ENCODE results near the gene HOATZ. TPM values are rescaled to one million over a fixed set of nuclear protein-coding genes. Genes with fewer than 3 reads are reported as not detected.

HOATZ gene
- total RNA-seq, 1 donor from 2014 or later = not detected

DNA sequence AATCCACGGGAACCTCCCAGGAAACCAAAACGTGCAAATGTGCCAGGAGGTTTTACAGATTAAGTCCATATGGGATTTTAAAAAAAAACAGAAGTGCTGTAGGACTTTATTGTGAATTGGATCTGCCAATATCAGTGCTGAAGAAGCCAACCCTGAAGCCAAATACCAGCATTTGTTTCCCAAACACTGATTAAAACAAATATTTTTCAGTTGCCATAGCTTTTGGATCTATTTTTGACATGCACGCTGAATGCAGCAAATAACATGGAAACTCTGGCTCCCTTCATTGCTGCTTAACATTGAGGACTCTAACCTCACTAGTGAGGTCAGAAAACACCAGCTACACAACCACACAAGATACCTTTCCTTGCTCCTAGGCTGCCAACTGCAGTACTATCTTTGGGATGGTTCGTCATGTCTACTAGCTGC is 59.3 kb downstream of the HOATZ start:
- no peaks in the 10 kb centered on the region for H3K27me3 Mint-ChIP-seq (ENCODE audit: low read depth)
- peaks cover 11% of the 10 kb centered on the region for H3K4me1 Mint-ChIP-seq (ENCODE audit: low read depth)
- TF ChIP-seq, protein P1, sequence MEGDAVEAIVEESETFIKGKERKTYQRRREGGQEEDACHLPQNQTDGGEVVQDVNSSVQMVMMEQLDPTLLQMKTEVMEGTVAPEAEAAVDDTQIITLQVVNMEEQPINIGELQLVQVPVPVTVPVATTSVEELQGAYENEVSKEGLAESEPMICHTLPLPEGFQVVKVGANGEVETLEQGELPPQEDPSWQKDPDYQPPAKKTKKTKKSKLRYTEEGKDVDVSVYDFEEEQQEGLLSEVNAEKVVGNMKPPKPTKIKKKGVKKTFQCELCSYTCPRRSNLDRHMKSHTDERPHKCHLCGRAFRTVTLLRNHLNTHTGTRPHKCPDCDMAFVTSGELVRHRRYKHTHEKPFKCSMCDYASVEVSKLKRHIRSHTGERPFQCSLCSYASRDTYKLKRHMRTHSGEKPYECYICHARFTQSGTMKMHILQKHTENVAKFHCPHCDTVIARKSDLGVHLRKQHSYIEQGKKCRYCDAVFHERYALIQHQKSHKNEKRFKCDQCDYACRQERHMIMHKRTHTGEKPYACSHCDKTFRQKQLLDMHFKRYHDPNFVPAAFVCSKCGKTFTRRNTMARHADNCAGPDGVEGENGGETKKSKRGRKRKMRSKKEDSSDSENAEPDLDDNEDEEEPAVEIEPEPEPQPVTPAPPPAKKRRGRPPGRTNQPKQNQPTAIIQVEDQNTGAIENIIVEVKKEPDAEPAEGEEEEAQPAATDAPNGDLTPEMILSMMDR (IDR thresholded peaks at IDR 0.05) = no peak
- no peak overlapping the region for H3K27ac Mint-ChIP-seq (ENCODE audit: unreplicated experiment)
- no peak overlapping the region for H3K4me3 Mint-ChIP-seq (ENCODE audit: unreplicated experiment)
- no peaks in the 10 kb centered on the region for H3K36me3 Mint-ChIP-seq (ENCODE audit: low read depth)
- no peak for DNase-seq (ENCODE audit: low spot score)
- no peaks in the 10 kb centered on the region for H3K9me3 Mint-ChIP-seq (ENCODE audit: low read depth)

DNA sequence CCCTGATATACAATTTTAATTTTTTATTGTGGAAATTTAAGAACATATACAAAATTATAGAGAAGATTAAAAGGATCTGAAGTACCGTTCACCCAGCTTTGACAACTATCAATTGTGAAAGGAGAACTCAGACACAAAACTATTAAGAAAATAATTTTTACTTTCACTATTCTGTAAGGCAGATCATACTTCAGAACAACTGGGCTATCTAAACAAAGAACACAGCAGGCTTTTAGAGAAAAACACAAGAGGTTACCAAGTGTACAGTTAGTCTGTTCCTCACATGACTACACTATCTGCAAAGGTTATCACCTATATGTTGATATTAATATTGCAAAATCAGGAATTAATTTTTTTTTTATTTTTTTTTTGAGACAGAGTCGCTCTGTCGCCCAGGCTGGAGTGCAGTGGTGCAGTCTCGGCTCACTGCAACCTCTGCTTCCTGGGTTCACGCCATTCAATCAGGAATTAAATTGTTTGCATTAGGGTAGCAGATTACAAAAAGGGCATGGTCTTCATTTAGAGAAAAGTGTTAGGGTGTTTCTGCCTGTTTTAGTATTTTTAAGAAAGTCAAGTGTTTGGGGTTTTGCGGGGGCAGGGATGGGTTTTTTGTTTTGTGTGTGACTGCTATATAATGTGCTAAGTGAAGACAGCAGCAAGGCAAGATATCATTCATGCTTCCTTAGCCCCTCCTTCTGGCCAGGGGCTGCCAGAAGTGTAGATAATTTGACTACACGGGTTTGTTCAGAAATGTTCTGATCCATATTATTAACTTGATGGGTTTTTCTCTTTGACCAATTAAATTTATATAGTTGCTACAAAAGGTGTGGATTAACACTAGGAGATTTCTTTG is 60.0 kb downstream of the HOATZ start:
- Mint-ChIP-seq H3K4me3 (ENCODE audit: unreplicated experiment) (no peak overlapping the region), H3K4me1 (ENCODE audit: low read depth) (peaks cover 11% of the 10 kb centered on the region), H3K9me3 (ENCODE audit: low read depth) (no peaks in the 10 kb centered on the region), H3K27ac (ENCODE audit: unreplicated experiment) (no peak overlapping the region), H3K36me3 (ENCODE audit: low read depth) (no peaks in the 10 kb centered on the region), H3K27me3 (ENCODE audit: low read depth) (no peaks in the 10 kb centered on the region)
- DNase-seq (ENCODE audit: low spot score) = no peak
- TF ChIP-seq, protein P1 (IDR thresholded peaks at IDR 0.05) = peak; percentile 37

DNA sequence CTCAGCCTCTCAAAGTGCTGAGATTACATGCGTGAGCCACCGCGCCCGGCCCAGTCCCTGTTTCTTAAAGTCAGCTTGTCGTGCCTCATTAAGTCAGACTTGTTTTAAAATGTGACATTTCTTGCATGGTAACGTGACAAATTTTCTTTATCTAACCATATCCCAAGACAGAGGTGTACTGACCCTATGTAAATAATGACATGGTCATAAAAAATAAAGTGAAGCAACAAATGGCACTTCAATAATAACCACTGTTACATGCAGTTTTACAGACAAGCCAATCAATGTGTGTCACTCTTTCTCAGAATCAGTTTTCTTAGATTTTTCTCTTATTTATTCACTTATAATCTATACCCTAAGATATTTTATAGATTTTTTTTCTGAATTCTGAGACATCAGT is 61.2 kb downstream of the HOATZ start:
- DNase-seq (ENCODE audit: low spot score) = no peak
- Mint-ChIP-seq H3K36me3 (ENCODE audit: low read depth) (no peaks in the 10 kb centered on the region), H3K9me3 (ENCODE audit: low read depth) (no peaks in the 10 kb centered on the region), H3K4me3 (ENCODE audit: unreplicated experiment) (no peak overlapping the region), H3K27ac (ENCODE audit: unreplicated experiment) (no peak overlapping the region), H3K4me1 (ENCODE audit: low read depth) (peaks cover 11% of the 10 kb centered on the region), H3K27me3 (ENCODE audit: low read depth) (no peaks in the 10 kb centered on the region)
- TF ChIP-seq, protein P1 (IDR thresholded peaks at IDR 0.05) = no peak

DNA sequence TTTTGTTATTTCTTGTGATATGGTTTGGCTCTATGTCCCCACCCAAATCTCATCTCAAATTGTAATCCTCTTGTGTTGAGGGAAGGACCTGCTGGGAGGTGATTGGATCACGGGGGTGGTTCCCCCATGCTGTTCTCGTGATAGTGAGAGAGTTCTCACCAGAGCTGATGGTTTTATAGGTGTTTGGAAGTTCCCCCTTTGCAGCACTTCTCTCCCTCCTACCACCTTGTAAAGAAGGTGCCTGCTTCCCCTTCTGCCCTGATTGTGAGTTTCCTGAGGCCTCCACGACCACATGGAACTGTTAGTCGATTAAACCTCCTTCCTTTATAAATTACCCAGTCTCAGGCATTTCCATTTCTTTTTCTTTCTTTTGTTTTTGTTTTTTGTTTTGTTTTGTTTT is 63.2 kb downstream of the HOATZ start:
- peaks cover 11% of the 10 kb centered on the region for H3K4me1 Mint-ChIP-seq (ENCODE audit: low read depth)
- H3K27ac Mint-ChIP-seq (ENCODE audit: unreplicated experiment) = no peak overlapping the region
- no peaks in the 10 kb centered on the region for H3K27me3 Mint-ChIP-seq (ENCODE audit: low read depth)
- H3K4me3 Mint-ChIP-seq (ENCODE audit: unreplicated experiment) = no peak overlapping the region
- no peaks in the 10 kb centered on the region for H3K36me3 Mint-ChIP-seq (ENCODE audit: low read depth)
- DNase-seq (ENCODE audit: low spot score) = no peak
- H3K9me3 Mint-ChIP-seq (ENCODE audit: low read depth) = no peaks in the 10 kb centered on the region
- TF ChIP-seq, protein P1 (IDR thresholded peaks at IDR 0.05) = no peak

DNA sequence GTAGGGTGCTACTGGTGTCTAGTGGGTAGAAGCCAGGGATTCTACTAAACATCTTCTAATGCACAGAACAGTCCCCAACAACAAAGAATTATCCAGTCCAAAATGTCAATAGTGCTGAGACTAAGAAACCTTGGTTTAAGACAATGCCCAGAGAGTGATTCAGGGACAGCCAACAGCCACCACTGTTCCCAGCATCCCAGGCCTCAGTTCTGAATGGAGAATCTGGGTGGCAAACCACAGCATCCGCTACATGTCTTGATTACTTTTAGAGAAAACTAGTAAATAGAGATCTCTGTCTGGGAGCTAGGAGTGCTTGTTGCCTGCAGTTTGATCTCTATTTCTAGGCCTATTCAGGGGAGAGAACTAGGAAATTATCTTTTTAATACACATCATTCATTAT is 66.8 kb downstream of the HOATZ start:
- no peak for DNase-seq (ENCODE audit: low spot score)
- no peaks in the 10 kb centered on the region for H3K4me1 Mint-ChIP-seq (ENCODE audit: low read depth)
- TF ChIP-seq, protein P1 (IDR thresholded peaks at IDR 0.05) = no peak
- H3K4me3 Mint-ChIP-seq (ENCODE audit: unreplicated experiment) = no peak overlapping the region
- no peaks in the 10 kb centered on the region for H3K36me3 Mint-ChIP-seq (ENCODE audit: low read depth)
- no peaks in the 10 kb centered on the region for H3K9me3 Mint-ChIP-seq (ENCODE audit: low read depth)
- H3K27me3 Mint-ChIP-seq (ENCODE audit: low read depth) = no peaks in the 10 kb centered on the region
- no peak overlapping the region for H3K27ac Mint-ChIP-seq (ENCODE audit: unreplicated experiment)

All from chondrocyte (in vitro differentiated cells).